Stimulated activated naive CD4-positive, alpha-beta T cell treated with Interleukin-2 at 50 U/mL for 16 hours (primary cell): Measurements from ENCODE around the gene PSMD14.

Experiments
- DNase-seq: peaks from one replicate; lab custom pipeline; 2025; lab: John Stamatoyannopoulos, UW

PSMD14 gene

DNA sequence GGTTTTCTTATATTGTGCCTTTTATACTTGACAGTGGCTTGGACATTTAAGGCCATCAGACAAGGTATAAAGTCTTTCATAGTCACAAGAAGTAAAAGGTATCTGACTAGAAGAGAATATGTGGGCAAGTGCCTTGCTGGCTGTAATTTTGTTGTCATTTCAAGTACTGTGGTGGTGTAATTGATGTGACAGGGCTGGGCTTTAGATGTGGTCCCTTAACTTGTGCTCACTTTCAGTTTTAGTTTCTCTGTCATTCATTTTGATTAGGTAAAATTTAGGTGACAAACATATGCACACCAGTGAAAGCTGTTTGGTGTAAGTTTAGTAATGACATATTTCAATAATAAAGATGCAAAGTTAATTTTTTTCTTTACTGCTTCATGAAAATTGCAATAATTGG is 76.6 kb downstream of the PSMD14 start:
- DNase-seq = no peak

DNA sequence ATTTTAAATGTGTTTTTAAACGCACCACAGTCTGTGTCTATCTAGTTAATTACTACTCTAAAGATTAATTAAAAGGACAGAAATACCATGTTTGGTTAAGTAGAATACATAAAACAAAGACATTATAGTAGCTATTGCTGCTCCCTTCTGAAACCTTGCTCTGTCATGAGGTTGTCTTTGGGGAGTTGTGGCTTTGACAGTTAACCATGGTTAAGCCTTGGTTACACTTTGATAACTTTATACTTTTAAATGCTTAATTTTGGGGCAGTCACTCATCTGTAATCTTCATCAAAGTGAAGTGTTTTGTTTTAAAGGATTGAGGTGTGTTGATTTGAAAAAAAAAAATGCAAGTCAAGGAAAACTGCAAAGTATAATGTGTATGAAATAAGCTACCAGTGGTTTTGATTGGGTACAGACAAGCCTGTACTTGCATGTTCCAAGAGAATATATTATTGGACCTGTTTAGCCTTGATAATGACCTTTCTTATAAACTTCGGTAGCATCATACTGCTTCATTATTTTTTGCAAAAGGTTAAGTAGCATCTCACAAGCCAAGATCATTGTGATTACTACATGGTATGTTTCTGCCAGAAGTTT is 78.1 kb downstream of the PSMD14 start:
- no peak for DNase-seq

DNA sequence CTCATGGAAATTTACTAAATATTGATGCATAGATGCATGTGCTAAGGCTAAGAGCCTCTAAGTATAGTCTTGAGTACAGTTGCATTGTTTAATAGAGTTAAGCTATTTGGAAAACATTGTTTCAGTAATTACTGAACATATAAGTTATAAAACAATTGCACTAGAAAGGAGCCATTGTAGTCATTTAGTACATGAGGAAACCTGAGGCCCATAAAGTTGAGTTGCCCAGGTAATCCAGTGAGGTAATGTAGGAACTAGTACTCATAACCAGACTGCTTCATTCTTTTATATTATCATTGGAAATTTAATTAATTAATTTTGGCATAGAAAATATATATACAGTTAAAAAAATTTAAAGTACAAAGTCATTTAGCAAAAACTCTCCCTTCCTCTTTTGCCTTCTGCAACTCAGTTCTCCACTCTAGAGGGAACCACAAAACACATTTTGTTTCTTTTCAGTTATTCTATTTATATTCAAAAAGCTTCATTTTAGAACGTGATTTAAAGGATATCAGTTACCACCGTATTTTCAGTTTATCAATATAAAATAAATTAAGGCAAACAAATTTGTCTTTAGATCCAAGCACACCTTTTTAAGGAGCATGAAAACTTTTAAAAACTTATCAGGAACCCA is 80.0 kb downstream of the PSMD14 start:
- no peak for DNase-seq

DNA sequence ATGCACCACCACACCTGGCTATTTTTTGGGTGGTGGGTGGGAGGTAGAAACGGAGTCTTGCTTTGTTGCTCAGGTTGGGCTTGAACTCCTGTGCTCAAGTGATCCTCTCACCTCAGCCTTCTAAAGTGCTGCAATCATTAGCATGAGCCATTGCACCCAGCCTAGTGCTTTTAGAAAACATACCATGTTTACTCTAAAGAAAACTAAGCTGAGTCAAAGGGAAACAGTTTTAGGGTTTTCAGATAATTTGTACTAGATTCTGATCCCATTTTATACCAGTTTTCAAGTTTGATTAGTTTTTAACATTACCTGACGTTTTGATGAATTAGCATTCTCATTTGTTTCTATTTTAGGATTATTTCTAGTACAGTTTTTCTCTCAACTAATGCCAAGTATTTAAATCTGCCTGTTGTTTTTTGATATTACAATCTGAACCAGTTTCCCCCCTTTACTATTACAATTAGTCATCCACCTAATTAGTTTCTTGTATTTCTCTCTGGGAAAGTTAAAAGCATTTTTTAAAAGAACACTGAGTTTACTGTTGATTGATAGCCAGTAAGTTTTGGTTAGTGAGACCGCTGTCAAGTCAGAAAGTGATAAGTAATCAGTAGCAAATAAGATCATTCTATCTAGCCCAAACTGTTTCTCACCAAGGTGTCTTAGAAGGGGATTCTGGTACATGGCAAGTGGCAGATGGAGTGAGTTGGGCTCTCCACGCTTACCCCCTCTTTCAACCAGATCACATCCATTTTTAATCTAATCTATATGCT is 83.7 kb downstream of the PSMD14 start:
- no peak for DNase-seq

DNA sequence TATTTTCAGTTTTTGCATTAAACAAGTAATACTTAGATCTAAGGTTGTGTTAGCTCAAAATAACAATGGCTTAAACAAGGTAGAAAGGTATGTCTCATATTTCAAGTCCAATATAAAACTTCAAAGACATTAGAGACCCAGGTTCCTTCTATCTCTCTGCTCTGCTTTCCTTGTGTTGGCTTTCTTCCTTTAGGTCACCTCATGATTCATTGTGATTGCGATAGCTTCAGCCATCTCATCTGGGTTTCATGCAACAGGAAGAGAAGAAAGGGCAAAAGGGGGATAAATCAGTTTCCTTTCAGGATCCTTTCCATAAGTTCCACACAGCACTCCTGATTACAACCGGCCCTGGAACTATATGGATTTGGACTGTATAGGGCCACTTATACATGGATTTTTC is 91.9 kb downstream of the PSMD14 start:
- no peak for DNase-seq

DNA sequence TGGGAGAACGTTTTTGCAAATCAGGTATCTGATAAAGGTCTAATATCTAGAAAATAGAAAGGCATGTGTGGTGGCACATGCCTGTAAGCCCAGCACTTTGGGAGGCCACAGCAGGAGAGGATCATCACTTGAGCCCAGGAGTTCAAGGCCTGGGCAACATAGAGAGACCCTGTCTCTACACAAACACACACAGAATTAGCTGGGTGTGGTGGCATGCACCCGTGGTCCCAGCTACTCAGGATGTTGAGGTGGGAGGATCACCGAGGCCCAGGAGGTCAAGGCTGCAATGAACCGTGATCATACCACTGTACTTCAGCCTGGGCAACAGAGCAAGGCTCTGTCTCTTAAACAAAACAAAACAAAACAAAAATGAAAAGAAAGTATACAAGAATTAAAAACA is 94.1 kb downstream of the PSMD14 start:
- DNase-seq = no peak

DNA sequence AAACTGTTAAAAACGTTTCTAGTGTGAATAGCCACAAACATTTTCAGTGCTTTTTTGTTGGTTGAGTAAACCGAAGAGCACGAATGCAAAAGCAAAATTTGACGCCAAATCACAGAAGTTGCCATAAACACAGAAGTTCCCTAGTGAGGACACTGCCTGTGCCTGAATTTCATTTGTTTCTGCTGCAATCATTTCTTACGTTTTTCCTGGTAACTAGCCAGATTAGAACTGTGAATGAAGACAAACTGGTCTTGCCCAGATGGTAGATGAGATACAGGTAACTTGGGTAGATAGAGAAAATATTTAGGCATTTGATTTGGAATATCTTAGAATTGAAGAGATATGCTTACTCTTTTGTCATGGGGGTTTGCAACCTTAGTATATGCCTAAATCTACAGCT is 98.1 kb downstream of the PSMD14 start:
- no peak for DNase-seq

DNA sequence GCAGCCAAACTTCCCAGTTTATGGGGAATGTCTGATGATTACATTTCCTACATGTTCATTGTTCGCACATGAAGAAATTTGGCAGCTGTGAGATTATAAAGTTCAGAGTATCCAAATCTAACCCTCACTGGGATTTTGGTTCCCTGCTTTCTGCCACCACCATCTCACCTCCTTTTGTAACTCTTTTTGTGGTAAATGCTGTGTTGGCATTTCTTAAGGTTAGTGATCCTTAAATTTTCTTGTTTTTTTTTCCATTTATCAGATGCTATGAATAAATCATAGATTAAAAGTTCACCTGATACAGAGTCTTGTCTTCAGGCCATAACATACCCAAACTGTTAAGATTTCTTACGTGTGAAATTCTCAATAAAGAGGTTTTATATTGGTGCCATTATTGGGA is 99.4 kb downstream of the PSMD14 start:
- no peak for DNase-seq

DNA sequence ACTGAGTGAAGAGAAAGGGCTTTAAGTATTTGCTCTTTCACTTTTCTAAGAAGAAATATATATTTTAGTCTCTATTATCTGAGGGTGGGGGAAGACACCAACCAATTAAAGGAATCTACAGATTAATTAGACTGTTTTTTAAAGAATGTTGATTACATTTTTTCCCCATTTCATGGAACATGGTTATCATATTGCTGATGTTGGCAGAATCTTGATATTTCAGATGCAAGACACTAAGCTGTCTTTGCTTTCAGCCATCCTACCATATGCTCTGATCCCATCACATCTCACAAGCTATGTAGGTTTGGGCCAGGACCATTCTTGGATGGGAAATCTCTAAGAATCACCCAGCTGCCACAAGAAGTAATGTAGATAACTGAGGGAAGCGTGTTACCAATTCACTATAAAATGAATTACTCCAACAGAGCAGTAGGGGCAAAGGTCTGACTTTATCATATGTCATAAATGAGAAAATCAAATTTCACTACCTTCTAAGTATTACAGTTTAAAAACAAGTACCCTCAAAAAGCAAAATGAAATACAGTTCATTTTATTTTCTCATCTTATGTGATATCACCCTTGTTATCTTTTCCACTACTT is 101.2 kb downstream of the PSMD14 start:
- no peak for DNase-seq

DNA sequence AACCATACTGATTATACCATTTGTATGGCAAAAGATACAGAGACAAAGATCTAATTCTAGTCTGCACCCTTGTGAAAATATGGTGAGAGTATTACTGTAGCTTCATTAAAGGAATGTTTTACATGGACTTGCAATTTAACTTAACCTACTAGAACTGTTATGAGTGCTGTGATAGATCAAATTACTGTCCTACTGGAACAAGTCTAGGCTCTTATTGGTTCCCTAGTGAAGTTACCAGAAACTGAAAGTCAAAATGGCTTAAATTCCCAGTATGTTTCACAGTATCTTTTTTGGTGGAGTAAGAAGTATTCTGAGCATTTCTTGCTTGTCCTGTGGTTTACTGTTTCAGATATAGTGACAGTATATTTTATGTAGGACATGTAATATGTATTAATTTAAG is 104.1 kb downstream of the PSMD14 start:
- no peak for DNase-seq

DNA sequence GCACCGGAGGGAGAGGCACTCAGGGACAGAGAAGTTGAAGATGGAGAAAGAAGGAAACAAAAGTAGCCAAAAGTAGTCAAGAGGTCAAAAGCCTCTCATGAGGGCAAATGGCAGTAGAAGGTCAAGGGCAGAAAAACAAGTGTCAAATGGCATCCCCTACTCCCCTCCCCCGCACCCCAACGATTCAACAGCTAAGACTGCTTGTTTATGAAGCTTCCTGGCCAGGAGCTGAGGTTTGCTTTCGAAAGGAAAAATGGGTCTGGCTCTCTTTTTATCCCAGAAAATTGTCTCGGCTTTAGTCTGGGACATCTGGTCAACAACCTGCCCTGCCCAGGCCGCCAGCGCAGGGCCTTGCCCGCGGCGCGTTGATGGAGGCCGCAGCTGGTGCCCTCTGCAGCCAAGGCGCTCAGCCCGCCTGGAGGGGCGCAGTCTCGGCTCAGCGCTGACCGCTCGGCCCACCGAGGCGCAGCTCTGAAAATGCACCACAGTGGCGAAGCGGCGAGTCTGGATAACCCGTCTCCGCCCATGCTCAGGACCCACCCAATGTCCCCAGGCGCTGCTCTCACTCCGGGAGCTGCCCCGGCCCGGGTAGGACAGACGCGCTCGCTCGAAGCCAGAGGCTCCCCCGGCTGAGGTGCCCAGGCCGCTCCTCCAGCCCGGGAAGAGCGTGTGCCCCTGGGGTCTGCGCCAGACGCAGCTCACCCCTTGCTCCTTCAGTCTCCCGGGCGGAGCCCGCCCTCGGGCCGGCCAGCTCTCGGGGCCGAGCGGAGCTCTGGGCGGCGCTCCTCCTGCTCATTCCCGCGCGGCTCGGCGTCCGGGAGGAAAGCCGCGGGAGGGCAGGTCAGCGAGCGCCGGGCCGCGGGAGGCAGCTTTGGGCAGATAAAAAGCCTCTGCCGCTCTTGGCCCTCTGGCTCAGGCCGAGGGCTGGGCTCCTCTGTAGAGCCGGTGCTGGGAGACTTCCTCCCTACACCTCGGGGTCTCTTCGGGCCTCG is 106.1 kb downstream of the PSMD14 start:
- no peak for DNase-seq

DNA sequence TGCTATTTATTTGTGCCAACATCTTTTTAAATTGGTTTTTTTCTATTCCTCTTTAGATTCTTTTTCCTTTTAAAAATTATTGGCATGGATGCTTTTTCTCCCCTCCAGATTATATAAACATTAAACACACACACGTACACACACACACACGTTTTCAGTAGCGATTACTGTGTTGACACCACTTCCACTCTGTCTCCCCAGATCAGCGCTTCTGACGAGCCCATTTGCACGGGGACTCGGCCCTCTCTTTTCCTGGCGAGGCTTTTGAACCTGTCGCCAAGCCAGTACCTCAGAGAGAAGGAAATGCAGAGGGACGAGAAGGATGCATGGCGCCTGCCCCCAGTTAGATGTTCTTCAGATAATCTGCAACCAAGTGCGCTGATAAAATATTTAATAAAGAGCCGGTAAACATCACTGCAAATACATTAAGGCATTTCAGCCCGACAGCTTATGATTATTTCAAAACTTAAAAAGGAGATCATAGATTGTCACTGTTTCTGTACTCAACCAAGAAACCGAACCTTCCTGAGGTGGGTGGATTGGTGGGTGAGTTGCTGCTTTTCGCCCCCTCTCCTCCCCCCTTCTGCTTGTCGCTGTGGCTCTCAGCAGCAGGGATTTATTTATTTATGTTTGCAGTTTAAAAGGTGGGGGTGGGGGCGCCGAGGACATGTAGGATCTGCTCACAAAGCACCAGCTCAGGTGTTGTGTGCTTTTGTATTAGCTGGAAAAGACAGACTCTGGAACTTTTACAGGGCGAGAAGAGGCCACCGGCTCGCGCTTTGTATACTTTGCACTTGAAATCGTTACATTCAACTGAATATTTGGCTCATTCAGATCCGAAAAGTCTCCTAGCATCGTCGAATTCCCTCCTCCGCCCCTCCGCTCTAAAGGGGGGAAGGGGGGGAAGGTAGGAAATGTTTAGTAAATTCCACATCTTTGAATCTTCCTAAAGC is 107.1 kb downstream of the PSMD14 start:
- DNase-seq = no peak

DNA sequence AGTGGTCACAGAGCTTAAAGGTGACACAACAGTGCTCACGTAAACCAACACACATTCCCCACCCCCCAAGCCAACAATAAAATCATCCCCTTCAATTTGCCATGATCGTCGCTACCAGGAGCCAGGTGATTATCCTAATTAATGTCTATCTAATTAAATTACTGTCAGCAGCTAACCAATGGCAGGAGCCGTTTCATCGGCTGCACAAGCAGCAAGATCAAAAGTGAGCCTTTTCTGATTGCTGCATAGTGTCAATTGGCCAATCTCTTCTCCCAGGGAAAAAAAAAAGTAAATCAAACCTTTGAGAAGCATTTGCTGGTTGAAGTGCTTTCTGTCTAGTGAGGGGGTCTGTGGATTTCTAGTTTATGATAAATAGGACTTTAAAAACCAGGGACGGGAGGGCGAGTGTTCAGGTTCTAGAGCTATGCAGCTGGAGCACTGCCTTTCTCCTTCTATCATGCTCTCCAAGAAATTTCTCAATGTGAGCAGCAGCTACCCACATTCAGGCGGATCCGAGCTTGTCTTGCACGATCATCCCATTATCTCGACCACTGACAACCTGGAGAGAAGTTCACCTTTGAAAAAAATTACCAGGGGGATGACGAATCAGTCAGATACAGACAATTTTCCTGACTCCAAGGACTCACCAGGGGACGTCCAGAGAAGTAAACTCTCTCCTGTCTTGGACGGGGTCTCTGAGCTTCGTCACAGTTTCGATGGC is 107.9 kb downstream of the PSMD14 start, which contains the start of gene TBR1:
Gene TBR1, plus strand, starts transcription at position 311 of the 721 bp plus-strand sequence. Its CDS starts 114 bp downstream, at position 425.
- DNase-seq = no peak

DNA sequence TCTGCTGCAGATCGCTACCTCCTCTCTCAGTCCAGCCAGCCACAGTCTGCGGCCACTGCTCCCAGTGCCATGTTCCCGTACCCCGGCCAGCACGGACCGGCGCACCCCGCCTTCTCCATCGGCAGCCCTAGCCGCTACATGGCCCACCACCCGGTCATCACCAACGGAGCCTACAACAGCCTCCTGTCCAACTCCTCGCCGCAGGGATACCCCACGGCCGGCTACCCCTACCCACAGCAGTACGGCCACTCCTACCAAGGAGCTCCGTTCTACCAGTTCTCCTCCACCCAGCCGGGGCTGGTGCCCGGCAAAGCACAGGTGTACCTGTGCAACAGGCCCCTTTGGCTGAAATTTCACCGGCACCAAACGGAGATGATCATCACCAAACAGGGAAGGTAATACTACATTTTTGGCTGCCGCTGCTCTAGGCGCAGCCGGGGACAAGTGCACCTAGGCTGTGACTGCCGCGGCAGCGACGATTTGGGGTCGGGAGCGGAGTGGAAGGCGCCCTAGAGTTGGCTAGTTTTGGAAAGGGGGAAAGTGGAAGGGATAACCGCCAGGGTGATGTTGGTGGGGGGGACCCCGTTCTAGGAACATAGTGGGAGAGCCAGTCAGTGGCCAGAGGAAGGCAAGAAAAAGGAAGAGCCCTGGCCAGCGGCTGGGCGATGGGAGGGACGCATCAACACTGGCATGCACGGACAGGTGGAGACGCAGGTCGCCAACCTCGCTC is 108.6 kb downstream of the PSMD14 start:
- no peak for DNase-seq

DNA sequence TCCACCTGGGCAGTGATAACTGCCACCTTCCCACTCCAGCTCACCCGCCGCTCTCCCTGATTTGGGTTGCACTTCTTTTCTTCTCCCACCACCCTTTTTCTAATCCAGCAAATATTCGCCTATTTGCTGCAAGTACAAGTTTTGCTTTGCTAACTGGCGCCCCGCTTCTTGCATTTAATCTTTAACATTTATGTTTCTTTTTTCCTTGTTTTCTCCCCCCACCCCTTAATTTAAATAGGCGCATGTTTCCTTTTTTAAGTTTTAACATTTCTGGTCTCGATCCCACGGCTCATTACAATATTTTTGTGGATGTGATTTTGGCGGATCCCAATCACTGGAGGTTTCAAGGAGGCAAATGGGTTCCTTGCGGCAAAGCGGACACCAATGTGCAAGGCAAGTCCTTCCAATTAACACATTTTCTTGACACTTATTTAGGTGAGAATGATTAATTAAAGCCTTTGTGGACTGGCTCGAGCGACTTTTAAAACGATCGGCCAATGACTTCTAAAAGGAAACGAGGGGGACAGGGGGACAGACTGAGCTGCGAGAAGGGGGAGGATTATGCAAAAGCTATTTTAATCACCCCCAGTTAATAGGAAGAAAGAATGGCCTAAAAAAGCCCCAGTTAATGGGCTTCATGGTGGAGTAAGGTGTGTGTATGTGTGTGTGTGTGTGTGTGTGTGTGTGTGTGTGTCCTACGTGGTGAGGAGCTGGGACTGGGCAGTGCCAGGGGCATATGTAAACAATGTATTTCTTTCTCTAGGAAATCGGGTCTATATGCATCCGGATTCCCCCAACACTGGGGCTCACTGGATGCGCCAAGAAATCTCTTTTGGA is 109.4 kb downstream of the PSMD14 start:
- no peak for DNase-seq

DNA sequence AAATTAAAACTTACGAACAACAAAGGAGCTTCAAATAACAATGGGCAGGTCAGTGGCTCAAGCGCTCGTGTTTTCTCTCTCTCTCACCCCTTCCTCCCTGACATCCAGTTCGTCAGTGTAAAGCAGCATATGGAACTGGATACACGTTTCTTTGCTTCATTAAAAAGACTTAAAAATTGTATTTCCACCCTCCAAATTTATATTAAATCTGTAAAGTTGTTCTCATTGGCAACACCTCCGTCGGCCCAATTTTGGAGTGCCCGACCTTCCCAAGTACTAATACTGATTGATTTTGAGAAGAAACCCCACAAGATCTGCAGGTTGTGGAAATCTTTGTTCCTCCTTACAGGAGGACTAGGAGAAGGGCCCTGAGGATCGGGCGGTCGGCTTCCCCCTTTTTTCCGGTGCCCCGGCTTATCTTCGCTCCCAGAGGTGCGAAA is 110.1 kb downstream of the PSMD14 start:
- no peak for DNase-seq

DNA sequence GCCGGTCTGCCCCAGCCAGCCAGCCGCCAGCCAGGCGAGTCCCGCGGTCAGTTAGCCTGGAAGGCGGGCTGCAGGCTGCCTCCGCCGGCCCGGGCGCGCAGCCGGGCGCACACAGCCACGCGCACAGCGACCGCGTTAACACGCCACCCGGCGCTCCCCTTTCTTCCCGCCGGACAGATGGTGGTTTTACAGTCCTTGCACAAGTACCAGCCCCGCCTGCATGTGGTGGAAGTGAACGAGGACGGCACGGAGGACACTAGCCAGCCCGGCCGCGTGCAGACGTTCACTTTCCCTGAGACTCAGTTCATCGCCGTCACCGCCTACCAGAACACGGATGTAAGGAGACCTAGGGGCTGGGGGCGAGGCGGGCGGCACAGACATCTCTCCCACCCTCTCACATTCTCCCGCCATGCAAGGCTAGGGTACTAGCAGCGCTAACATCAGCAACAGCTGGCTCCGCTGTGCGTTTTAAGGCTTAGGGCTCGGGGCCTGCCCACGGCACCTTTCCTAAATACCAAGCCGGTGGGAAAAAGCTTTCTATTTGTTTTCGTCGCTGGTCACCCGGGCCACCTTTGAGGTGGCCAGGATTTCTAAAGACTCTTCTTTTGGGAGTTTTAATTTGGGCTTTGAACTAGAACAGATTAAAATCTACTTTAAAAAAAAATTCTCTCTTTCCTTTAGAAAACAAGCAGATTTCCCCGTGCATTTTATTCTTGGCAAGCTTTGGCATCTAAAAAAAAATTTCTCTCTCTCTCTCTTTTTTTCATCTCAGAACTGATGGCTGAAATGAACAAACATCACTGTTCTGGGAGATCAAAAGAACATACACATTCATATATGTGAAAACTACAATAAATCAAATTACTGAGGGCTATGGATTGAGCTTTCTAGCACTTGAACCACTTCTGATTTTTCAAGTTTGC is 110.8 kb downstream of the PSMD14 start:
- no peak for DNase-seq
